CD4-positive, alpha-beta memory T cell (primary cell): ENCODE measurements around the gene XG. TPM values are rescaled to one million over a fixed set of nuclear protein-coding genes. Genes with fewer than 3 reads are reported as not detected.
"Not testable (repeated sequence)": the region's sequence is repeated elsewhere in the genome, so short reads cannot be mapped to it uniquely, and the experiment has no call there.

Experiments used
- CTCF ChIA-PET: fragments of 350-600 bp; sonication (Branson Sonifier 250); formaldehyde crosslinking; loops from one replicate; lab custom pipeline; 2021; ENCODE audit warnings: inconsistent platforms; ENCODE audit not compliant: partially characterized antibody; lab: Charles Lee
- POLR2A ChIA-PET: fragments of 350-600 bp; sonication (Branson Sonifier 250); formaldehyde crosslinking; loops from one replicate; lab custom pipeline; 2021; ENCODE audit not compliant: partially characterized antibody; lab: Charles Lee
- DNase-seq, 5 donors: peaks; one replicate each; pipeline versions ENCODE4 v3.0.0 to v3.0.0-alpha.2; 2020 to 2022; ENCODE audit warnings: mixed read lengths in 1 of 5
- H3K27ac ChIP-seq: one replicate; pipeline ENCODE4 v1.7.0; 2013; ENCODE audit warnings: low read depth, low read length
- H3K27me3 ChIP-seq: 2 replicates; pipeline ENCODE4 v1.7.0; 2013; ENCODE audit warnings: mild to moderate bottlenecking, low read length, moderate library complexity; ENCODE audit not compliant: insufficient read depth
- H3K36me3 ChIP-seq: 2 replicates; pipeline ENCODE4 v1.7.0; 2013; ENCODE audit warnings: mild to moderate bottlenecking, low read length, moderate library complexity; ENCODE audit not compliant: insufficient read depth
- H3K4me1 ChIP-seq: 2 replicates; pipeline ENCODE4 v1.7.0; 2013; ENCODE audit warnings: mild to moderate bottlenecking, low read length, moderate library complexity; ENCODE audit not compliant: insufficient read depth
- H3K4me3 ChIP-seq, 2 donors: one replicate each; pipeline ENCODE4 v1.7.0; 2013; ENCODE audit warnings: low read length in 2 of 2, mild to moderate bottlenecking in 1 of 2
- H3K9me3 ChIP-seq, 2 donors: one replicate each; pipeline ENCODE4 v1.7.0; 2013; ENCODE audit warnings: low read length in 2 of 2, control low read depth in 1 of 2; ENCODE audit not compliant: control insufficient read depth in 1 of 2
- H3K27ac Mint-ChIP-seq, 7 donors: one replicate each; pipeline ENCODE4 v1.8.0; 2020 to 2021; ENCODE audit warnings: mixed read lengths in 7 of 7, mild to moderate bottlenecking in 6 of 7, inconsistent platforms in 3 of 7, moderate library complexity in 3 of 7
- H3K27me3 Mint-ChIP-seq, 2 donors: one replicate each; pipeline ENCODE4 v1.8.0; 2020 to 2021; ENCODE audit warnings: mixed read lengths in 2 of 2
- H3K36me3 Mint-ChIP-seq, 2 donors: one replicate each; pipeline ENCODE4 v1.8.0; 2020 to 2021; ENCODE audit warnings: mixed read lengths in 2 of 2, inconsistent platforms in 1 of 2, mild to moderate bottlenecking in 1 of 2
- H3K4me1 Mint-ChIP-seq, 4 donors: one replicate each; pipeline ENCODE4 v1.8.0; 2020 to 2021; ENCODE audit warnings: mixed read lengths in 4 of 4, mild to moderate bottlenecking in 1 of 4
- H3K4me3 Mint-ChIP-seq, 8 donors: one replicate each; pipeline ENCODE4 v1.8.0; 2020 to 2021; ENCODE audit warnings: mixed read lengths in 8 of 8, mild to moderate bottlenecking in 7 of 8, moderate library complexity in 6 of 8, inconsistent platforms in 3 of 8
- H3K9me3 Mint-ChIP-seq, 8 donors: one replicate each; pipeline ENCODE4 v1.8.0; 2020 to 2021; ENCODE audit warnings: mixed read lengths in 8 of 8, mild to moderate bottlenecking in 5 of 8, inconsistent platforms in 3 of 8, moderate library complexity in 1 of 8
- intact Hi-C: fragments of 100-400 bp; cut with micrococcal nuclease; formaldehyde crosslinking; loops from one replicate; pipeline ENCODE4 v1.15.1; 2023
- polyA plus RNA-seq, 2 donors: library from polyadenylated mRNA; unstranded; fragments of 300-500 nt; fragmentation: Illumina TruSeq; gene quantifications; one replicate each; pipeline ENCODE4 v1.2.3, GENCODE V29; 2021
- total RNA-seq, 2 experiments: library from RNA; stranded (reverse); gene quantifications; one replicate each; pipeline ENCODE4 v1.2.3, GENCODE V29; 2021

XG gene
- total and polyA plus RNA-seq, 4 experiments from 2014 or later: 0.32 TPM; not detected in 3

GRCh38 chrX:2788980-2789379 lies 37.1 kb downstream of the XG start:
- Mint-ChIP-seq H3K4me3 (no peak overlapping the region), H3K9me3 (peaks cover 0 to 2% (median 0%) of the 10 kb centered on the region in 8 donors), H3K27ac (no peak overlapping the region), H3K4me1 (no peaks in the 10 kb centered on the region), H3K27me3 (peaks cover 0 to 3% of the 10 kb centered on the region in 2 donors), H3K36me3 (peaks cover 0 to 5% of the 10 kb centered on the region in 2 donors)
- DNase-seq: no peak
- Histone ChIP-seq H3K27ac (no peak overlapping the region), H3K4me3 (no peak overlapping the region), H3K36me3 (no peaks in the 10 kb centered on the region), H3K4me1 (no peaks in the 10 kb centered on the region), H3K9me3 (no peaks in the 10 kb centered on the region), H3K27me3 (no peaks in the 10 kb centered on the region)
- POLR2A ChIA-PET: no interaction called here
- intact Hi-C loops: no loop called here
- CTCF ChIA-PET: no interaction called here

DNA sequence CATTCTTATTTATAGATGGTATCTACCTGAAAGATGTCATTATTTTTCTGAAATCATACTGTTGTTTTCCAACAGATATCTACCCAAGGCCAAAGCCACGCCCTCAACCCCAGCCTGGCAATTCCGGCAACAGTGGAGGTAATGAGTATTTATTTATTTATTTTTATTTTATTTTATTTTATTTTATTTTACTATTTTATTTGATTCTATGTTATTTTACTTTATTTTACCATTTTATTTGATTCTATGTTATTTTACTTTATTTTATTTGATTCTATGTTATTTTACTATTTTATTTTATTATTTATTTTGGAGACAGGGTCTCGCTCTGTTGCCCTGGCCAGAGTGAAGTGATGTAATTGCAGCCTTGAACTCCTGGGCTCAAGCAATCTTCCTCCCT lies 37.7 kb downstream of the XG start:
- POLR2A ChIA-PET: no interaction called here
- H3K27me3 Mint-ChIP-seq: peaks cover 0 to 3% of the 10 kb centered on the region in 2 donors
- Histone ChIP-seq H3K9me3 (no peaks in the 10 kb centered on the region), H3K27ac (no peak overlapping the region), H3K36me3 (no peaks in the 10 kb centered on the region), H3K4me3 (no peak overlapping the region), H3K4me1 (no peaks in the 10 kb centered on the region), H3K27me3 (no peaks in the 10 kb centered on the region)
- CTCF ChIA-PET: no interaction called here
- H3K4me3 Mint-ChIP-seq: no peak overlapping the region
- no peaks in the 10 kb centered on the region for H3K4me1 Mint-ChIP-seq
- DNase-seq: no peak
- H3K27ac Mint-ChIP-seq: no peak overlapping the region
- peaks cover 0 to 5% of the 10 kb centered on the region in 2 donors for H3K36me3 Mint-ChIP-seq
- peaks cover 0 to 2% (median 0%) of the 10 kb centered on the region in 8 donors for H3K9me3 Mint-ChIP-seq
- intact Hi-C loops: no loop called here

DNA sequence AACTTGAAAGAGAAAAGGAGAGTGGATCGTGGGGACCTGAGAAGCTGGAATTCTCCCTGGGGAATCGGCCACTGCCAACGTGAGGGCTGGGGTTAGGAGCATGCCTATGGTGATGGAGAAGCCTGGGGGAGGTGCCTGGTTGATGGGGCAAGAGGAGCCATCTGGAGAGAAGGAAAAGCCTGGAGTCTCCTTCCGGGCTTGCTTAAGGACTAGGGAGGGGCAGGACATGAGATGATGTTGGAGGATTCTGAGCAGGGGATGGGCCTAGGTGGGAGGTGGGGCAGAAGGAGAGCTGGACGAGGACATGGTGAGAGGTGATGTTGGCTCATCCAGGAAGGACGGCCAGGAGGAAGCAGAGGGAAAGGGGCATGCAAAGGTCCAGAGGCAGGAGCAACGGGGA lies 41.9 kb downstream of the XG start:
- Mint-ChIP-seq H3K36me3 (peaks cover 0 to 5% of the 10 kb centered on the region in 2 donors), H3K4me3 (no peak overlapping the region), H3K27me3 (peaks cover 0 to 1% of the 10 kb centered on the region in 2 donors)

GRCh38 chrX:2794336-2794735 lies 42.5 kb downstream of the XG start:
- no peak overlapping the region for H3K27ac ChIP-seq
- Mint-ChIP-seq H3K4me1 (no peaks in the 10 kb centered on the region), H3K27ac (no peak overlapping the region), H3K4me3 (no peak overlapping the region), H3K9me3 (peaks cover 0 to 2% (median 0%) of the 10 kb centered on the region in 8 donors), H3K36me3 (peaks cover 0 to 5% of the 10 kb centered on the region in 2 donors), H3K27me3 (peaks cover 0 to 1% of the 10 kb centered on the region in 2 donors)
- DNase-seq: no peak
- H3K36me3 ChIP-seq: no peaks in the 10 kb centered on the region
- H3K4me3 ChIP-seq: no peak overlapping the region
- ChIA-PET POLR2A (no interaction called here), CTCF (no interaction called here)
- no peaks in the 10 kb centered on the region for H3K9me3 ChIP-seq
- no peaks in the 10 kb centered on the region for H3K4me1 ChIP-seq
- intact Hi-C loops: no loop called here
- H3K27me3 ChIP-seq: no peaks in the 10 kb centered on the region

More for the DNA sequence above, 41.9 kb downstream of the XG start:
- Histone ChIP-seq H3K9me3 (no peaks in the 10 kb centered on the region), H3K4me3 (no peak overlapping the region), H3K4me1 (no peaks in the 10 kb centered on the region), H3K27me3 (no peaks in the 10 kb centered on the region), H3K27ac (no peak overlapping the region), H3K36me3 (no peaks in the 10 kb centered on the region)
- POLR2A ChIA-PET: no interaction called here
- no peak for DNase-seq
- H3K9me3 Mint-ChIP-seq: peaks cover 0 to 2% (median 0%) of the 10 kb centered on the region in 8 donors
- peak overlapping the region in 1 of 7 donors; percentile 71 for H3K27ac Mint-ChIP-seq
- intact Hi-C loops: no loop called here
- no peaks in the 10 kb centered on the region for H3K4me1 Mint-ChIP-seq
- CTCF ChIA-PET: no interaction called here

DNA sequence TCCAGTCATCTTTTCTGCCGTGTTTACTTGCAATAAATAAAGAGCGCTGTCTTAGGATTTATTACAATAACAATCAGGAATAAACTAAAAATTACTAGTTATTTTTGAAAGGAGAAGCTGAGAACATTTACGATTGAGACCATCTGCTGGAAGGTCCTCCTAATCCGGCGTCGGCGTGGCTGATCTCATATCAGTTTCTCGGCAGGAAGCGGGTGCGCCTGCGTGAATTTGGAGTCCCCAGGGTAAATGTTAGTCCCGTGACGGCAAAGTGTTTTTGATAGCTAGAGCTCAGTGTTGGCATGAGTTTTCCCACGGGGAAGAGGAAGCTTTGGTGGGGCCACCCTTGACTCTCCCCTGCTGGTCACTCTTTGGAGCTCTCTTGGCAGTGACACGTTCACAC lies 45.0 kb downstream of the XG start:
- H3K27ac ChIP-seq, H3K9me3 ChIP-seq, H3K27me3 Mint-ChIP-seq, CTCF ChIA-PET, H3K4me3 ChIP-seq, POLR2A ChIA-PET, H3K27me3 ChIP-seq, H3K27ac Mint-ChIP-seq, H3K4me1 Mint-ChIP-seq, intact Hi-C loops, H3K4me1 ChIP-seq, DNase-seq, H3K36me3 ChIP-seq, H3K9me3 Mint-ChIP-seq, H3K36me3 Mint-ChIP-seq: not testable (repeated sequence)
- peak overlapping the region in 2 of 8 donors; percentile 40 to 43 for H3K4me3 Mint-ChIP-seq

DNA sequence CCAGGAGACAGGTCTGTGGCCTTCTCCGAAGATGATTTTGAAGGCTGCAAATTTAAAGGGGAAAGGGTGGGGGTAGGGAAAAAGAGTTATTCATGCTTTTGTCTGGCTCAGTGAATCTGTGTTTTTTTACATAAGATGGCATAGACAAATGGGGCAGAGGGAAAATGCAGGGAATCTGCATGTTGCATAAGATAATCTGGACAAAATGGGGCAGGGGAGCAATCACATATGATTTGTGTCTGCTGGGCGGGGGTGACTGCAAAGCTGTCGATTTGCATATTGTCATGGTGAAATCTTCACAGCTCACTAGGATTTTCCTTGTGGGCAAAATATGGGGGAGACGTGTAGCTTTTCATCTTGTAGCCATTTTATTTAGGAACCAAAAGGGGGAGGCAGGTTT lies 47.5 kb downstream of the XG start:
- Mint-ChIP-seq H3K36me3 (no peaks in the 10 kb centered on the region), H3K27ac (no peak overlapping the region), H3K27me3 (peaks cover 0 to 2% of the 10 kb centered on the region in 2 donors), H3K4me1 (no peaks in the 10 kb centered on the region), H3K4me3 (no peak overlapping the region), H3K9me3 (peaks cover 0 to 2% (median 0%) of the 10 kb centered on the region in 8 donors)
- intact Hi-C loops: no loop called here
- H3K4me1 ChIP-seq: no peaks in the 10 kb centered on the region
- H3K4me3 ChIP-seq: no peak overlapping the region
- no peaks in the 10 kb centered on the region for H3K9me3 ChIP-seq
- no peaks in the 10 kb centered on the region for H3K27me3 ChIP-seq
- no peak for DNase-seq
- CTCF ChIA-PET: no interaction called here
- POLR2A ChIA-PET: no interaction called here
- no peak overlapping the region for H3K27ac ChIP-seq
- no peaks in the 10 kb centered on the region for H3K36me3 ChIP-seq

GRCh38 chrX:2799980-2800379 lies 48.1 kb downstream of the XG start:
- H3K27ac Mint-ChIP-seq: not testable (repeated sequence)

GRCh38 chrX:2801223-2801622 lies 49.4 kb downstream of the XG start:
- H3K36me3 Mint-ChIP-seq: no peaks in the 10 kb centered on the region
- DNase-seq: no peak
- H3K27ac Mint-ChIP-seq: no peak overlapping the region
- H3K4me3 ChIP-seq: no peak overlapping the region
- peaks cover 0 to 2% (median 0%) of the 10 kb centered on the region in 8 donors for H3K9me3 Mint-ChIP-seq
- H3K27me3 Mint-ChIP-seq: peaks cover 0 to 2% of the 10 kb centered on the region in 2 donors
- no peaks in the 10 kb centered on the region for H3K4me1 Mint-ChIP-seq
- H3K27me3 ChIP-seq: no peaks in the 10 kb centered on the region
- intact Hi-C loops: no loop called here
- ChIA-PET POLR2A (no interaction called here), CTCF (no interaction called here)
- H3K4me3 Mint-ChIP-seq: no peak overlapping the region
- no peaks in the 10 kb centered on the region for H3K9me3 ChIP-seq
- no peaks in the 10 kb centered on the region for H3K36me3 ChIP-seq
- H3K27ac ChIP-seq: no peak overlapping the region
- H3K4me1 ChIP-seq: no peaks in the 10 kb centered on the region

More at GRCh38 chrX:2799980-2800379, 48.1 kb downstream of the XG start:
- H3K4me1 ChIP-seq, H3K4me3 ChIP-seq, H3K27me3 Mint-ChIP-seq, H3K4me1 Mint-ChIP-seq, H3K4me3 Mint-ChIP-seq, H3K9me3 Mint-ChIP-seq, POLR2A ChIA-PET, CTCF ChIA-PET, intact Hi-C loops, H3K27me3 ChIP-seq, H3K27ac ChIP-seq, H3K36me3 Mint-ChIP-seq, H3K36me3 ChIP-seq, H3K9me3 ChIP-seq, DNase-seq: not testable (repeated sequence)
